Liver (tissue), 9 donors: ENCODE results near the gene PGLYRP3. TPM values are rescaled to one million over a fixed set of nuclear protein-coding genes. Genes with fewer than 3 reads are reported as not detected.
A peak's percentile ranks its signal among the peaks of the same experiment; 100 is the strongest.

ENCODE experiments used
- DNase-seq: peaks from one replicate; pipeline ENCODE4 v3.0.0-alpha.2; 2017; ENCODE audit warnings: low spot score
- H3K27ac ChIP-seq, 2 donors: one replicate each; pipeline ENCODE4 v1.7.0; 2013; ENCODE audit warnings: inconsistent platforms in 2 of 2, low read length in 2 of 2, control low read depth in 1 of 2, low read depth in 1 of 2, mild to moderate bottlenecking in 1 of 2
- H3K27me3 ChIP-seq, 4 donors: one replicate each; pipeline versions ENCODE4 v1.6.1 to v1.7.0; 2013; ENCODE audit warnings: low read length in 3 of 4, inconsistent platforms in 1 of 4, mild to moderate bottlenecking in 1 of 4, moderate library complexity in 1 of 4; ENCODE audit not compliant: control insufficient read depth in 4 of 4, insufficient read depth in 4 of 4
- H3K36me3 ChIP-seq, 4 donors: one replicate each; pipeline versions ENCODE4 v1.6.1 to v1.7.0; 2013; ENCODE audit warnings: low read length in 3 of 4, mild to moderate bottlenecking in 3 of 4, low read depth in 1 of 4, moderate library complexity in 1 of 4; ENCODE audit not compliant: control insufficient read depth in 4 of 4, insufficient read depth in 3 of 4
- H3K4me1 ChIP-seq, 4 donors: one replicate each; pipeline versions ENCODE4 v1.6.1 to v1.7.0; 2013; ENCODE audit warnings: low read length in 3 of 4, mild to moderate bottlenecking in 3 of 4, moderate library complexity in 1 of 4; ENCODE audit not compliant: control insufficient read depth in 4 of 4, insufficient read depth in 4 of 4
- H3K4me3 ChIP-seq, 3 donors: one replicate each; pipeline versions ENCODE4 v1.6.1 to v1.7.0; 2013; ENCODE audit warnings: low read length in 3 of 3, control low read depth in 1 of 3, low read depth in 1 of 3, mild to moderate bottlenecking in 1 of 3
- H3K9ac ChIP-seq, 2 donors: one replicate each; pipeline ENCODE4 v1.7.0; 2013; ENCODE audit warnings: low read length in 2 of 2, mild to moderate bottlenecking in 2 of 2, moderate library complexity in 2 of 2, control low read depth in 1 of 2, low read depth in 1 of 2
- H3K9me3 ChIP-seq, 4 donors: one replicate each; pipeline versions ENCODE4 v1.6.1 to v1.7.0; 2013; ENCODE audit warnings: low read length in 3 of 4; ENCODE audit not compliant: control insufficient read depth in 4 of 4
- EGR1 ChIP-seq, 2 donors: IDR thresholded peaks; 2 replicates each; pipeline ENCODE4 v1.6.1; 2016 to 2018; ENCODE audit warnings: antibody characterized with exemption in 2 of 2, low read depth in 2 of 2
- FOXA1 ChIP-seq: IDR thresholded peaks from 2 replicates; pipeline ENCODE4 v1.6.1; 2016; ENCODE audit warnings: antibody characterized with exemption
- FOXA2 ChIP-seq: IDR thresholded peaks from 2 replicates; pipeline ENCODE4 v1.6.1; 2016; ENCODE audit warnings: antibody characterized with exemption
- GABPA ChIP-seq, 2 donors: IDR thresholded peaks in 1 of 2; conservative IDR thresholded peaks in 1 of 2; 2 replicates each; pipeline ENCODE4 v1.6.1; 2016; ENCODE audit warnings: antibody characterized with exemption in 2 of 2, mild to moderate bottlenecking in 1 of 2, moderate library complexity in 1 of 2
- HNF4G ChIP-seq: IDR thresholded peaks from 2 replicates; pipeline ENCODE4 v1.6.1; 2016; ENCODE audit warnings: antibody characterized with exemption
- NR2F2 ChIP-seq: IDR thresholded peaks from 2 replicates; pipeline ENCODE4 v1.6.1; 2016; ENCODE audit warnings: antibody characterized with exemption
- RAD21 ChIP-seq, 2 donors: IDR thresholded peaks; 2 replicates each; pipeline ENCODE4 v1.6.1; 2016; ENCODE audit warnings: antibody characterized with exemption in 2 of 2, mild to moderate bottlenecking in 2 of 2
- SP1 ChIP-seq: IDR thresholded peaks from 2 replicates; pipeline ENCODE4 v1.6.1; 2018; ENCODE audit warnings: antibody characterized with exemption, mild to moderate bottlenecking
- TAF1 ChIP-seq: conservative IDR thresholded peaks from 2 replicates; pipeline ENCODE4 v1.6.1; 2016; ENCODE audit warnings: antibody characterized with exemption, mild to moderate bottlenecking
- YY1 ChIP-seq: IDR thresholded peaks from 2 replicates; pipeline ENCODE4 v1.6.1; 2016; ENCODE audit warnings: antibody characterized with exemption, mild to moderate bottlenecking
- WGBS: extraction: QIAGEN DNeasy Blood & Tissue Kit; methylation state at CpG from one replicate; pipeline ENCODE4 v1.1.7; 2013; 5-methylcytosine and 5-hydroxymethylcytosine counted together
- polyA plus RNA-seq, 2 donors: library from polyadenylated mRNA; stranded (reverse) in 1 of 2; unstranded in 1 of 2; fragments of 200-250 nt in 1 of 2; fragments of >200 nt in 1 of 2; fragmentation: Nextera tagmentation in 1 of 2; extraction: Ambion mirVana in 1 of 2; gene quantifications; one replicate each; pipeline versions ENCODE4 v1.2.1 to v1.2.3, GENCODE V29; 2013 to 2015
- total RNA-seq, 2 donors: library from RNA; depleted of rRNA; stranded (reverse); fragments of >200 nt; gene quantifications; one replicate each; pipeline ENCODE4 v1.2.3, GENCODE V29; 2014
- TF ChIP-seq, protein P1 (sequence below): IDR thresholded peaks from 2 replicates; pipeline ENCODE4 v1.6.1; 2016; ENCODE audit warnings: antibody characterized with exemption
- TF ChIP-seq, protein P2 (sequence below): IDR thresholded peaks from 2 replicates; pipeline ENCODE4 v1.6.1; 2016; ENCODE audit warnings: antibody characterized with exemption
- TF ChIP-seq, protein P3 (sequence below): IDR thresholded peaks from 2 replicates; pipeline ENCODE4 v1.6.1; 2016; ENCODE audit warnings: antibody characterized with exemption, mild to moderate bottlenecking
- TF ChIP-seq, protein P4 (sequence below): fragments of 150-350 bp; IDR thresholded peaks from 2 replicates; pipeline ENCODE4 v1.5.1; 2017; ENCODE audit warnings: improper control_type of control experiment, low read depth, low read length; ENCODE audit not compliant: missing input control
- TF ChIP-seq, protein P5 (sequence below): IDR thresholded peaks from 2 replicates; pipeline ENCODE4 v1.6.1; 2016; ENCODE audit warnings: antibody characterized with exemption
- donor health status: healthy.
- donor health status: healthy.
- donor health status: healthy.
- donor health status: healthy.
- donor health status: healthy.

PGLYRP3 gene
- total and polyA plus RNA-seq, 4 donors, result not detected

DNA sequence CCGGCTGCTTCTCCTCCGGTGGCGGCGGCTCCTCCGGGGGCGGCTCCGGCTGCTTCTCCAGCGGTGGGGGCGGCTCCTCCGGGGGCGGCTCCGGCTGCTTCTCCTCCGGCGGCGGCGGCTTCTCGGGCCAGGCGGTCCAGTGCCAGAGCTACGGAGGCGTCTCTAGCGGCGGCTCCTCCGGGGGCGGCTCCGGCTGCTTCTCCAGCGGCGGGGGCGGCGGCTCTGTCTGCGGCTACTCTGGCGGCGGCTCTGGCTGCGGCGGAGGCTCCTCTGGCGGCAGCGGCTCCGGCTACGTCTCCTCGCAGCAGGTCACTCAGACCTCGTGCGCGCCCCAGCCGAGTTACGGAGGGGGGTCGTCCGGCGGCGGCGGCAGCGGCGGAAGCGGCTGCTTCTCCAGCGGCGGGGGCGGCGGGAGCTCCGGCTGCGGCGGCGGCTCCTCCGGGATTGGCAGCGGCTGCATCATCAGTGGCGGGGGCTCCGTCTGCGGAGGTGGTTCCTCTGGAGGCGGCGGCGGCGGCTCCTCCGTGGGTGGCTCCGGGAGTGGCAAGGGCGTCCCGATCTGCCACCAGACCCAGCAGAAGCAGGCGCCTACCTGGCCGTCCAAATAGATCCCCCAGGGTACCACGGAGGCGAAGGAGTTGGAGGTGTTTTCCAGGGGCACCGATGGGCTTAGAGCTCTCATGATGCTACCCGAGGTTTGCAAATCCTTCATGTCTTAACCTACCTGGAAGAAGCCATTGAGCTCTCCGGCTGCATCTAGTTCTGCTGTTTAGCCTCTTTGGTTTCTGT, 51.3 kb downstream of the PGLYRP3 start:
- no peak overlapping the region for H3K27ac ChIP-seq

DNA sequence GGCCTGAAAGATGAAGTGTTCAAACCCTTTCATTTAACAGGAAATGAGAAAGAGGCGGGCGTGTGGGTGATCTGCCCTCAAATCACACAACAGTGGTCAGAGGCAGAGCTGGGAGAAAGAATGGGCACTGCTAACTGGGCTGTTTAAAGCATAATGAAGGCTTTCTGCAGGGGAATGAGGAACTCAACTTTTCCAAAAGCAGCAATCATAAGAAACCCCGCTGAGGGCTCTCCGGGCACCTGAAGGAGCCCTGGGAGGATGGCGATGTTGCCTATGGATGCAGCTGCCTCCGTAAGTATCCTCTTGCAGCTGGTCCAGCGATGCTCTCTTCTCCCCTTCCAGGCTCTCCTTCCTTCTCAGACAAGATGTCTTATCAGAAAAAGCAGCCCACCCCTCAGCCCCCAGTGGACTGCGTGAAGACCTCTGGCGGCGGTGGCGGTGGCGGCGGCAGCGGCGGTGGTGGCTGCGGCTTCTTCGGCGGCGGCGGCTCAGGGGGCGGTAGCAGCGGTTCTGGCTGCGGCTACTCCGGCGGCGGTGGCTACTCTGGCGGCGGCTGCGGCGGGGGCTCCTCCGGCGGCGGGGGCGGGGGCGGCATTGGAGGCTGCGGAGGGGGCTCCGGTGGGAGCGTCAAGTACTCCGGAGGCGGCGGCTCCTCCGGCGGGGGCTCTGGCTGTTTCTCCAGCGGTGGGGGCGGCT, 52.0 kb downstream of the PGLYRP3 start:
- Histone ChIP-seq H3K4me1 (peaks cover 5 to 10% (median 7%) of the 10 kb centered on the region in 4 donors), H3K9me3 (no peaks in the 10 kb centered on the region), H3K27me3 (peaks cover 7 to 18% (median 9%) of the 10 kb centered on the region in 4 donors), H3K36me3 (no peaks in the 10 kb centered on the region), H3K4me3 (peak overlapping the region in 1 of 3 donors; percentile 55), H3K27ac (no peak overlapping the region), H3K9ac (no peak overlapping the region)
- no peak for DNase-seq
- 17% methylated on average over 45 of the region's 45 CpGs for WGBS
- TF ChIP-seq RAD21 (IDR thresholded peaks at IDR 0.05), result no peak
- no peak for TF ChIP-seq NR2F2
- TF ChIP-seq EGR1 (IDR thresholded peaks at IDR 0.05; ENCODE audit: low read depth in 2 of 2), result no peak
- no peak for TF ChIP-seq FOXA1
- no peak for TF ChIP-seq YY1
- TF ChIP-seq, protein P1, sequence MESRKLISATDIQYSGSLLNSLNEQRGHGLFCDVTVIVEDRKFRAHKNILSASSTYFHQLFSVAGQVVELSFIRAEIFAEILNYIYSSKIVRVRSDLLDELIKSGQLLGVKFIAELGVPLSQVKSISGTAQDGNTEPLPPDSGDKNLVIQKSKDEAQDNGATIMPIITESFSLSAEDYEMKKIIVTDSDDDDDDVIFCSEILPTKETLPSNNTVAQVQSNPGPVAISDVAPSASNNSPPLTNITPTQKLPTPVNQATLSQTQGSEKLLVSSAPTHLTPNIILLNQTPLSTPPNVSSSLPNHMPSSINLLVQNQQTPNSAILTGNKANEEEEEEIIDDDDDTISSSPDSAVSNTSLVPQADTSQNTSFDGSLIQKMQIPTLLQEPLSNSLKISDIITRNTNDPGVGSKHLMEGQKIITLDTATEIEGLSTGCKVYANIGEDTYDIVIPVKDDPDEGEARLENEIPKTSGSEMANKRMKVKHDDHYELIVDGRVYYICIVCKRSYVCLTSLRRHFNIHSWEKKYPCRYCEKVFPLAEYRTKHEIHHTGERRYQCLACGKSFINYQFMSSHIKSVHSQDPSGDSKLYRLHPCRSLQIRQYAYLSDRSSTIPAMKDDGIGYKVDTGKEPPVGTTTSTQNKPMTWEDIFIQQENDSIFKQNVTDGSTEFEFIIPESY, result no peak
- TF ChIP-seq, protein P2, sequence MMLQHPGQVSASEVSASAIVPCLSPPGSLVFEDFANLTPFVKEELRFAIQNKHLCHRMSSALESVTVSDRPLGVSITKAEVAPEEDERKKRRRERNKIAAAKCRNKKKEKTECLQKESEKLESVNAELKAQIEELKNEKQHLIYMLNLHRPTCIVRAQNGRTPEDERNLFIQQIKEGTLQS, result no peak
- no peak for TF ChIP-seq SP1
- no peak for TF ChIP-seq FOXA2
- TF ChIP-seq, protein P3, sequence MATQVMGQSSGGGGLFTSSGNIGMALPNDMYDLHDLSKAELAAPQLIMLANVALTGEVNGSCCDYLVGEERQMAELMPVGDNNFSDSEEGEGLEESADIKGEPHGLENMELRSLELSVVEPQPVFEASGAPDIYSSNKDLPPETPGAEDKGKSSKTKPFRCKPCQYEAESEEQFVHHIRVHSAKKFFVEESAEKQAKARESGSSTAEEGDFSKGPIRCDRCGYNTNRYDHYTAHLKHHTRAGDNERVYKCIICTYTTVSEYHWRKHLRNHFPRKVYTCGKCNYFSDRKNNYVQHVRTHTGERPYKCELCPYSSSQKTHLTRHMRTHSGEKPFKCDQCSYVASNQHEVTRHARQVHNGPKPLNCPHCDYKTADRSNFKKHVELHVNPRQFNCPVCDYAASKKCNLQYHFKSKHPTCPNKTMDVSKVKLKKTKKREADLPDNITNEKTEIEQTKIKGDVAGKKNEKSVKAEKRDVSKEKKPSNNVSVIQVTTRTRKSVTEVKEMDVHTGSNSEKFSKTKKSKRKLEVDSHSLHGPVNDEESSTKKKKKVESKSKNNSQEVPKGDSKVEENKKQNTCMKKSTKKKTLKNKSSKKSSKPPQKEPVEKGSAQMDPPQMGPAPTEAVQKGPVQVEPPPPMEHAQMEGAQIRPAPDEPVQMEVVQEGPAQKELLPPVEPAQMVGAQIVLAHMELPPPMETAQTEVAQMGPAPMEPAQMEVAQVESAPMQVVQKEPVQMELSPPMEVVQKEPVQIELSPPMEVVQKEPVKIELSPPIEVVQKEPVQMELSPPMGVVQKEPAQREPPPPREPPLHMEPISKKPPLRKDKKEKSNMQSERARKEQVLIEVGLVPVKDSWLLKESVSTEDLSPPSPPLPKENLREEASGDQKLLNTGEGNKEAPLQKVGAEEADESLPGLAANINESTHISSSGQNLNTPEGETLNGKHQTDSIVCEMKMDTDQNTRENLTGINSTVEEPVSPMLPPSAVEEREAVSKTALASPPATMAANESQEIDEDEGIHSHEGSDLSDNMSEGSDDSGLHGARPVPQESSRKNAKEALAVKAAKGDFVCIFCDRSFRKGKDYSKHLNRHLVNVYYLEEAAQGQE, result no peak
- TF ChIP-seq, protein P4, sequence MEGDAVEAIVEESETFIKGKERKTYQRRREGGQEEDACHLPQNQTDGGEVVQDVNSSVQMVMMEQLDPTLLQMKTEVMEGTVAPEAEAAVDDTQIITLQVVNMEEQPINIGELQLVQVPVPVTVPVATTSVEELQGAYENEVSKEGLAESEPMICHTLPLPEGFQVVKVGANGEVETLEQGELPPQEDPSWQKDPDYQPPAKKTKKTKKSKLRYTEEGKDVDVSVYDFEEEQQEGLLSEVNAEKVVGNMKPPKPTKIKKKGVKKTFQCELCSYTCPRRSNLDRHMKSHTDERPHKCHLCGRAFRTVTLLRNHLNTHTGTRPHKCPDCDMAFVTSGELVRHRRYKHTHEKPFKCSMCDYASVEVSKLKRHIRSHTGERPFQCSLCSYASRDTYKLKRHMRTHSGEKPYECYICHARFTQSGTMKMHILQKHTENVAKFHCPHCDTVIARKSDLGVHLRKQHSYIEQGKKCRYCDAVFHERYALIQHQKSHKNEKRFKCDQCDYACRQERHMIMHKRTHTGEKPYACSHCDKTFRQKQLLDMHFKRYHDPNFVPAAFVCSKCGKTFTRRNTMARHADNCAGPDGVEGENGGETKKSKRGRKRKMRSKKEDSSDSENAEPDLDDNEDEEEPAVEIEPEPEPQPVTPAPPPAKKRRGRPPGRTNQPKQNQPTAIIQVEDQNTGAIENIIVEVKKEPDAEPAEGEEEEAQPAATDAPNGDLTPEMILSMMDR, result no peak
- TF ChIP-seq TAF1, result no peak
- TF ChIP-seq GABPA (IDR thresholded peaks at IDR 0.05 in 1 of 2, conservative IDR thresholded peaks at IDR 0.05 in 1 of 2), result no peak
- TF ChIP-seq, protein P5, sequence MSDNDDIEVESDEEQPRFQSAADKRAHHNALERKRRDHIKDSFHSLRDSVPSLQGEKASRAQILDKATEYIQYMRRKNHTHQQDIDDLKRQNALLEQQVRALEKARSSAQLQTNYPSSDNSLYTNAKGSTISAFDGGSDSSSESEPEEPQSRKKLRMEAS, result no peak

More for the DNA sequence above, 51.3 kb downstream of the PGLYRP3 start:
- peaks cover 5 to 10% (median 7%) of the 10 kb centered on the region in 4 donors for H3K4me1 ChIP-seq
- H3K9ac ChIP-seq, result no peak overlapping the region
- peaks cover 7 to 18% (median 9%) of the 10 kb centered on the region in 4 donors for H3K27me3 ChIP-seq
- no peak for DNase-seq
- no peaks in the 10 kb centered on the region for H3K9me3 ChIP-seq
- WGBS, result 4% methylated on average over 80 of the region's 80 CpGs
- TF ChIP-seq HNF4G (no peak), SP1 (no peak)
- TF ChIP-seq, protein P2, result no peak
- TF ChIP-seq, protein P3, result no peak
- H3K36me3 ChIP-seq, result no peaks in the 10 kb centered on the region
- peak overlapping the region in 1 of 3 donors; percentile 55 for H3K4me3 ChIP-seq
